GM21515 (cell line): Measurements from ENCODE around the gene PRRX1.

Experiments used
- ATAC-seq: cut with Tn5 transposase; IDR thresholded peaks from one replicate; pipeline ENCODE4 v1.9.1; 2021; ENCODE audit not compliant: unreplicated experiment

Gene PRRX1

GRCh38 chr1:170663404-170664092 is 383 bp upstream of the PRRX1 start:
- no peak for ATAC-seq

- ATAC-seq: no peak
These were observed 1.1 kb downstream of the PRRX1 start for GRCh38 chr1:170664828-170665612.

- no peak for ATAC-seq
These were observed 1.7 kb downstream of the PRRX1 start for GRCh38 chr1:170665629-170666028.

- no peak for ATAC-seq
These were observed 2.8 kb downstream of the PRRX1 start for GRCh38 chr1:170666541-170667254.

GRCh38 chr1:170668209-170669106 is 4.5 kb downstream of the PRRX1 start:
- no peak for ATAC-seq

- ATAC-seq: no peak
These were observed 5.1 kb downstream of the PRRX1 start for GRCh38 chr1:170669107-170669445.

- ATAC-seq: no peak
These were observed 5.9 kb downstream of the PRRX1 start for GRCh38 chr1:170669586-170670530.

GRCh38 chr1:170670802-170671628 is 7.1 kb downstream of the PRRX1 start:
- no peak for ATAC-seq

GRCh38 chr1:170671629-170671963 is 7.7 kb downstream of the PRRX1 start:
- no peak for ATAC-seq

GRCh38 chr1:170672316-170672715 is 8.4 kb downstream of the PRRX1 start:
- no peak for ATAC-seq

GRCh38 chr1:170674239-170674638 is 10.3 kb downstream of the PRRX1 start:
- no peak for ATAC-seq

GRCh38 chr1:170674986-170675385 is 11.1 kb downstream of the PRRX1 start:
- no peak for ATAC-seq

- no peak for ATAC-seq
These were observed 11.9 kb downstream of the PRRX1 start for GRCh38 chr1:170675865-170676264.

- ATAC-seq: no peak
These were observed 12.7 kb downstream of the PRRX1 start for GRCh38 chr1:170676628-170677027.

- ATAC-seq: no peak
These were observed 14.2 kb downstream of the PRRX1 start for GRCh38 chr1:170678027-170678600.

GRCh38 chr1:170680428-170680827 is 16.5 kb downstream of the PRRX1 start:
- no peak for ATAC-seq

- ATAC-seq: no peak
These were observed 18.2 kb downstream of the PRRX1 start for GRCh38 chr1:170682169-170682568.

- ATAC-seq: no peak
These were observed 18.9 kb downstream of the PRRX1 start for GRCh38 chr1:170682809-170683208.

GRCh38 chr1:170685166-170685565 is 21.2 kb downstream of the PRRX1 start:
- no peak for ATAC-seq
